ENCODE measurements around the gene NR2F1.

Gene NR2F1

GRCh38 chr5:93604644-93605515 is 21.9 kb downstream of the NR2F1 start:
- no peak for DNase-seq (ENCODE audit: low spot score)

- DNase-seq (ENCODE audit: low spot score), result no peak
These were observed 23.3 kb downstream of the NR2F1 start for GRCh38 chr5:93606382-93606752.

GRCh38 chr5:93607367-93608258 is 24.6 kb downstream of the NR2F1 start:
- peak; percentile 85 for DNase-seq (ENCODE audit: low spot score)

- DNase-seq (ENCODE audit: low spot score), result no peak
These were observed 25.8 kb downstream of the NR2F1 start for GRCh38 chr5:93608855-93609254.

- DNase-seq (ENCODE audit: low spot score), result no peak
These were observed 26.7 kb downstream of the NR2F1 start for GRCh38 chr5:93609762-93610161.

- no peak for DNase-seq (ENCODE audit: low spot score)
These were observed 27.7 kb downstream of the NR2F1 start for GRCh38 chr5:93610581-93611272.

GRCh38 chr5:93611273-93611975 is 28.4 kb downstream of the NR2F1 start:
- no peak for DNase-seq (ENCODE audit: low spot score)

GRCh38 chr5:93611976-93612854 is 29.2 kb downstream of the NR2F1 start:
- DNase-seq (ENCODE audit: low spot score), result no peak

GRCh38 chr5:93612855-93613243 is 29.8 kb downstream of the NR2F1 start:
- no peak for DNase-seq (ENCODE audit: low spot score)

GRCh38 chr5:93616538-93617174 is 33.6 kb downstream of the NR2F1 start:
- DNase-seq (ENCODE audit: low spot score), result no peak

GRCh38 chr5:93620487-93621326 is 37.7 kb downstream of the NR2F1 start:
- peak; percentile 80 for DNase-seq (ENCODE audit: low spot score)

- DNase-seq (ENCODE audit: low spot score), result peak; percentile 93
These were observed 38.3 kb downstream of the NR2F1 start for GRCh38 chr5:93621327-93621798.

- no peak for DNase-seq (ENCODE audit: low spot score)
These were observed 39.3 kb downstream of the NR2F1 start for GRCh38 chr5:93622240-93622885.

- DNase-seq (ENCODE audit: low spot score), result no peak
These were observed 40.1 kb downstream of the NR2F1 start for GRCh38 chr5:93623153-93623552.

GRCh38 chr5:93626801-93627200 is 43.8 kb downstream of the NR2F1 start:
- no peak for DNase-seq (ENCODE audit: low spot score)

GRCh38 chr5:93632327-93632726 is 49.3 kb downstream of the NR2F1 start:
- DNase-seq (ENCODE audit: low spot score), result no peak

- DNase-seq (ENCODE audit: low spot score), result no peak
These were observed 53.0 kb downstream of the NR2F1 start for GRCh38 chr5:93635991-93636390.

GRCh38 chr5:93636837-93637236 is 53.8 kb downstream of the NR2F1 start:
- no peak for DNase-seq (ENCODE audit: low spot score)

- no peak for DNase-seq (ENCODE audit: low spot score)
These were observed 54.7 kb downstream of the NR2F1 start for GRCh38 chr5:93637697-93638096.
